K562 (cell line): ENCODE measurements around the gene NRP2. TPM values are rescaled to one million over a fixed set of nuclear protein-coding genes. Genes with fewer than 3 reads are reported as not detected.

Experiments
- ATAC-seq: fragments of 200-7000 bp; cut with Tn5 transposase; 3 replicates; pipeline ENCODE4 v1.9.1; 2020; ENCODE audit warnings: moderate library complexity
- BruUV-seq: library from RNA; stranded (reverse); fragments of 400-500 nt; replicated peaks from 2 replicates; lab custom pipeline; 2021; lab: Mats Ljungman, UMichigan
- CTCF ChIA-PET: fragments of 300-600 bp; formaldehyde crosslinking; extraction: SDS; loops from one replicate; lab custom pipeline; 2021; ENCODE audit warnings: low intra/inter-chr PET ratio; lab: Yijun Ruan, JAX
- POLR2A ChIA-PET: fragments of 300-600, 350-650 bp; sonication (Branson Sonifier 250); formaldehyde crosslinking; extraction: SDS; loops from one replicate; lab custom pipeline; 2021; ENCODE audit warnings: antibody characterized with exemption, inconsistent platforms; lab: Yijun Ruan, JAX
- DNase-seq, 4 experiments: peaks; one replicate each; pipeline versions ENCODE4 v3.0.0 to v3.0.0-alpha.2; 2011 to 2018; ENCODE audit warnings: low spot score in 3 of 4, mixed read lengths in 3 of 4; ENCODE audit errors: extremely low read depth in 1 of 4
- FAIRE-seq: peaks from 2 replicates; lab custom pipeline; 2011; peaks lifted over from hg19 to GRCh38; lab: Jason Lieb, UNC
- H2AFZ ChIP-seq: 2 replicates; pipeline ENCODE4 v1.6.0; 2011; ENCODE audit warnings: low read depth, low read length, control low read depth, inconsistent platforms
- H3K27ac ChIP-seq: fragments of 200-600 bp; 3 replicates; pipeline ENCODE4 v1.8.0; 2011; ENCODE audit warnings: low read depth, mild to moderate bottlenecking, control low read depth, inconsistent platforms, low read length, moderate library complexity, mixed read lengths; ENCODE audit errors: extremely low read depth
- H3K27me3 ChIP-seq, 2 experiments: fragments of 300-600 bp in 1 of 2; 2 replicates in 1 of 2; 3 replicates in 1 of 2; pipeline versions ENCODE4 v1.6.0 to v1.8.0; 2011; ENCODE audit warnings: inconsistent platforms in 2 of 2, low read length in 2 of 2, mild to moderate bottlenecking in 1 of 2, mixed read lengths in 1 of 2, moderate library complexity in 1 of 2; ENCODE audit not compliant: control insufficient read depth in 2 of 2, insufficient read depth in 2 of 2
- H3K36me3 ChIP-seq: fragments of 300-600 bp; 3 replicates; pipeline ENCODE4 v1.8.0; 2011; ENCODE audit warnings: mild to moderate bottlenecking, low read length, inconsistent platforms; ENCODE audit not compliant: control insufficient read depth, insufficient read depth
- H3K4me1 ChIP-seq, 2 experiments: fragments of 200-600 bp in 1 of 2; replicated peaks in 1 of 2; 2 replicates in 1 of 2; 3 replicates in 1 of 2; pipeline versions ENCODE4 v1.5.1 to v1.8.0; 2011; ENCODE audit warnings: inconsistent platforms in 2 of 2, low read length in 2 of 2, mild to moderate bottlenecking in 1 of 2, mixed read lengths in 1 of 2, moderate library complexity in 1 of 2; ENCODE audit not compliant: control insufficient read depth in 2 of 2, insufficient read depth in 2 of 2
- H3K4me2 ChIP-seq: 2 replicates; pipeline ENCODE4 v1.6.1; 2011; ENCODE audit warnings: low read length, control low read depth, inconsistent platforms, mixed read lengths; ENCODE audit not compliant: insufficient read depth
- H3K4me3 ChIP-seq: fragments of 200-600 bp; sonication (generic), shearing (Covaris generic); 2 replicates; pipeline ENCODE4 v1.5.1; 2016; ENCODE audit warnings: control low read depth, inconsistent platforms
- H3K79me2 ChIP-seq: fragments of 200-600 bp; 3 replicates; pipeline ENCODE4 v1.8.0; 2011; ENCODE audit warnings: low read length, inconsistent platforms; ENCODE audit not compliant: control insufficient read depth, insufficient read depth
- H3K9ac ChIP-seq, 2 experiments: 2 replicates each; pipeline versions ENCODE4 v1.6.0 to v1.6.1; 2011; ENCODE audit warnings: low read depth in 2 of 2, low read length in 2 of 2, control low read depth in 1 of 2, inconsistent platforms in 1 of 2, mild to moderate bottlenecking in 1 of 2, mixed read lengths in 1 of 2; ENCODE audit not compliant: insufficient read depth in 1 of 2
- H3K9me1 ChIP-seq: one replicate; pipeline ENCODE4 v1.6.0; 2011; ENCODE audit warnings: inconsistent platforms, mild to moderate bottlenecking, low read length, moderate library complexity; ENCODE audit not compliant: control insufficient read depth, insufficient read depth
- H3K9me3 ChIP-seq: replicated peaks from 2 replicates; pipeline ENCODE4 v1.5.1; 2011; ENCODE audit warnings: low read depth, low read length, inconsistent platforms; ENCODE audit not compliant: control insufficient read depth, insufficient read depth
- H4K20me1 ChIP-seq: replicated peaks from 2 replicates; pipeline ENCODE4 v1.6.1; 2011; ENCODE audit warnings: low read length, inconsistent platforms, mixed read lengths; ENCODE audit not compliant: control insufficient read depth, insufficient read depth
- BACH1 ChIP-seq: fragments of 200-800 bp; sonication (Bioruptor generic); IDR thresholded peaks from 2 replicates; pipeline ENCODE4 v1.6.1; 2016; ENCODE audit warnings: missing genetic modification characterization, missing compliant biosample characterization
- CHD4 ChIP-seq: fragments of 200-600 bp; sonication (generic); IDR thresholded peaks from 3 replicates; pipeline ENCODE4 v1.6.1; 2012; ENCODE audit warnings: low read depth, mild to moderate bottlenecking, mixed read lengths, low read length, inconsistent platforms; ENCODE audit not compliant: insufficient read depth, insufficient replicate concordance, poor library complexity, severe bottlenecking
- CLOCK ChIP-seq: fragments of 250-450 bp; sonication (Bioruptor Pico); IDR thresholded peaks from 2 replicates; pipeline ENCODE4 v1.4.0; 2020; ENCODE audit warnings: mild to moderate bottlenecking, moderate library complexity, borderline replicate concordance
- GABPB1 ChIP-seq: sonication (generic); formaldehyde crosslinking; IDR thresholded peaks from 2 replicates; pipeline ENCODE4 v1.8.0; 2022; ENCODE audit warnings: mild to moderate bottlenecking, missing genetic modification reagents
- MXI1 ChIP-seq: IDR thresholded peaks from 2 replicates; pipeline ENCODE4 v1.6.1; 2011; ENCODE audit warnings: low read depth, mild to moderate bottlenecking, improper control_type of control experiment, low read length
- POLR3A ChIP-seq: IDR thresholded peaks from 2 replicates; pipeline ENCODE4 v1.6.1; 2011; ENCODE audit warnings: borderline replicate concordance, mild to moderate bottlenecking, moderate library complexity; ENCODE audit not compliant: insufficient read length, insufficient read depth; ENCODE audit errors: extremely low read depth
- PYGO2 ChIP-seq: fragments of 450-650 bp; IDR thresholded peaks from 2 replicates; pipeline ENCODE4 v1.6.1; 2016; ENCODE audit warnings: mild to moderate bottlenecking, missing genetic modification characterization, moderate library complexity, missing compliant biosample characterization
- RREB1 ChIP-seq: fragments of 250-450 bp; sonication (Bioruptor Pico); IDR thresholded peaks from 2 replicates; pipeline ENCODE4 v1.4.0; 2020
- SAFB ChIP-seq: fragments of 200-400 bp; formaldehyde crosslinking; IDR thresholded peaks from 2 replicates; pipeline ENCODE4 v1.6.1; 2017; ENCODE audit warnings: low read depth, low read length, borderline replicate concordance
- TCF7 ChIP-seq: sonication (generic); IDR thresholded peaks from 2 replicates; pipeline ENCODE4 v1.6.1; 2016; ENCODE audit warnings: antibody characterized with exemption, borderline replicate concordance
- TFAM ChIP-seq: fragments of 250-450 bp; sonication (Bioruptor Pico); conservative IDR thresholded peaks from 2 replicates; pipeline ENCODE4 v1.5.0; 2021; ENCODE audit warnings: mild to moderate bottlenecking, moderate library complexity
- ZFPM2 ChIP-seq: fragments of 250-450 bp; sonication (Bioruptor Pico); IDR thresholded peaks from 2 replicates; pipeline ENCODE4 v1.5.1; 2022; ENCODE audit warnings: mild to moderate bottlenecking
- ZNF224 ChIP-seq: sonication (generic); formaldehyde crosslinking; IDR thresholded peaks from 2 replicates; pipeline ENCODE4 v1.8.0; 2022; ENCODE audit warnings: mild to moderate bottlenecking, missing genetic modification reagents
- ZNF655 ChIP-seq: fragments of 250-450 bp; sonication (Bioruptor Pico); IDR thresholded peaks from 2 replicates; pipeline ENCODE4 v1.5.0; 2021
- in situ Hi-C: fragments of 300-500 bp; cut with MboI; formaldehyde crosslinking; loops from 4 replicates; pipeline ENCODE4 v1.15.0; 2018; ENCODE audit warnings: inconsistent platforms, mixed read lengths
- intact Hi-C: fragments of 100-400 bp; cut with micrococcal nuclease; formaldehyde crosslinking; loops from 2 replicates; pipeline ENCODE4 v1.14.2; 2022
- polyA plus RNA-seq, 8 experiments: library from polyadenylated mRNA; depleted of rRNA in 4 of 8; stranded (reverse) in 5 of 8; unstranded in 3 of 8; fragments of >200 nt; fragmentation: Nextera tagmentation in 2 of 8; fragmentation: Illumina TruSeq in 1 of 8; extraction: Ambion mirVana in 2 of 8; extraction: Trizol in 1 of 8; gene quantifications; 2 replicates each; pipeline versions ENCODE4 v1.2.1 to v1.2.3, GENCODE V29; 2011 to 2014; ENCODE audit warnings: inconsistent platforms in 1 of 8, missing spikeins in 1 of 8
- total RNA-seq, 7 experiments: library from RNA; depleted of rRNA in 6 of 7; stranded (reverse); fragments of >200 nt in 6 of 7; fragmentation: Illumina TruSeq in 2 of 7; extraction: Trizol in 2 of 7; gene quantifications; 2 replicates each; pipeline versions ENCODE4 v1.2.1 to v1.2.3, GENCODE V29; 2011 to 2021; ENCODE audit warnings: low replicate concordance in 1 of 7

NRP2 gene
- total and polyA plus RNA-seq, 9 of the 15 experiments (the other 6 are each of a cell fraction or from before 2014, with no cell fraction given): 0.05 to 0.31 (median 0.15) TPM; not detected in 5

GRCh38 chr2:205637320-205637602 is 45.0 kb upstream of the NRP2 start:
- CTCF ChIA-PET: no interaction called here
- Histone ChIP-seq H3K79me2 (no peaks in the 10 kb centered on the region), H3K4me1 (no peaks in the 10 kb centered on the region), H3K9ac (no peak overlapping the region), H3K36me3 (no peaks in the 10 kb centered on the region), H3K9me1 (no peaks in the 10 kb centered on the region), H3K27ac (no peak overlapping the region), H3K27me3 (peaks cover 0 to 2% of the 10 kb centered on the region in 2 experiments; a peak in 2 of 5 replicates), H3K4me3 (no peak overlapping the region), H3K9me3 (no peaks in the 10 kb centered on the region), H2AFZ (no peak overlapping the region), H3K4me2 (no peak overlapping the region), H4K20me1 (no peaks in the 10 kb centered on the region)
- FAIRE-seq: no peak
- POLR2A ChIA-PET: no interaction called here
- DNase-seq: no peak
- ATAC-seq: no peak
- no TSS peak for BruUV-seq
- intact Hi-C loops (no loop called here), in situ Hi-C loops (no loop called here)
- TF ChIP-seq GABPB1 (CRISPR knock-in tag) (no peak), RREB1 (CRISPR knock-in tag) (no peak), ZFPM2 (CRISPR knock-in tag) (no peak), ZNF224 (no peak), CLOCK (CRISPR knock-in tag) (no peak), ZNF655 (CRISPR knock-in tag) (no peak), SAFB (no peak), TFAM (CRISPR knock-in tag) (no peak), PYGO2 (tag) (no peak), BACH1 (no peak), TCF7 (no peak), MXI1 (no peak), POLR3A (no peak), CHD4 (no peak)
